Measurements from ENCODE around the gene TRPV4. TPM values are rescaled to one million over a fixed set of nuclear protein-coding genes. Genes with fewer than 3 reads are reported as not detected.
"Not testable (repeated sequence)": the region's sequence is repeated elsewhere in the genome, so short reads cannot be mapped to it uniquely, and the experiment has no call there.

Gene TRPV4
- 1.4 and 2.5 TPM in 2 replicates for total RNA-seq

GRCh38 chr12:109833307-109834189, at the start of gene TRPV4:
TRPV4 (minus strand) TSS chr12:109833398; CDS start chr12:109814796, 18,602 bp downstream.
- peak; percentile 55 for DNase-seq

DNA sequence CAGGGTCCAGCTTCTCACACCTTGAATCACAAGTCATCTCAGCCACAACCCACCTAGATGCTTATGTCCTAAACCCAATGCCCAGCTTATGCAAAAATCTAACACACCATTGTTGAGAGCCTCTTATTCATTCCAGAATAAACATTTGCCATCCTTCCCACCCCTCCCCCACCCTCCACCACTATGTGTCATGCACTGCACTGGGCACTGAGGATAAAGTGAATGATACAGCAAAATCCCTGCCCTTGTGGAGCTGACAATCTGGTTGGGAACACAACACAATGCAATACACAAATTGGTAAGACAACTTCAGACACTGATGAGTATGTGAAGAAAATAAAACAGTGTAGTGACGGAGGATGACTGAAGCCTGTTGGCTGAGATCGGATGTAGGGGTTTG, 48.6 kb upstream of the TRPV4 start:
- DNase-seq: no peak

GRCh38 chr12:109880938-109881337, 47.7 kb upstream of the TRPV4 start:
- peak; percentile 15 for DNase-seq

DNA sequence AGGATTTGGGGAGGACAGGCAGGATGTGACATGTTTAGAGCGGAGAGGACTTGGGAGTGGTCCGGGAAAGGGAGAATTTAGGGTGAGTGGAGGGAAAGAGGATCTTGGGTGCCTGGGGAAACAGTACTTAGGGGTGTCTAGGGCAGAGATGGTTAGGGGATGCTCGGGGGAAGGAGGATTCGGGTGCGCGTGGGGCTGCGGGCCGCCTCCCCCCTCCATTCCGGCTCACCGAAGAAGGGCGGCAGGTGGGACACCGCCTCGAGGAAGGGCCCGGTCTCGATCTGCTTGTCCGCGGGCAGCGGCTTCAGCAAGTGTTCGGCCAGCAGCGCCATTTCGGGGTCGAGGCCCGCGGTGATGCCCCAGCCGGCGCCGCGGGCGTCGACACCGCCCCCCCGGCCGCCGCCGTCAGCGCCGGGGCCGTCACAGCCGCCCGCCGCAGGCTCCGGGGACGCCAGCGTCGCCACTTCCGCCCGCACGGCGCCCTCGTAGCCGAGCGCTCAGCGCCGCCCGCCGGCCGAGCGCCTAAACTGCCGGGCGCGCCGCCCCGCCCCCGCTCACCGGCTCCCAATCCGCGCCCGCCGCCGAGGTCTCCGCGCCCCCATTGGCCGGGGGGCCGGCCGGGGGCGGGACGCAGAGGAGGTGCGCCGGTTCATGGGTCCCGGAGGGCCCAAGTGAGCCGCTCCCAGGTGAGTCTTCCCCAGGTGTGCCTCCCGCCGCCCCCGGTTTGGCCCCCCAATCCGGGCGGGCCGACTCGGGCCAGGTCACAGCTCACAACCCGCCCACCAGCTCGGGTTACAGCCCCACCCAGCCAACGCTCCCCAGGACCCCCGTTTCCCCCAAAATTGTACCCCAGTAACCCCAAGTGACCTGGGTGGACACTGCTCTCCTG, 47.1 kb upstream of the TRPV4 start, which contains the start of gene GLTP:
GLTP (minus strand) TSS at position 499 of the 889 bp plus-strand sequence; CDS start at position 332, 167 bp downstream.
- peak; percentile 87 for DNase-seq

DNA sequence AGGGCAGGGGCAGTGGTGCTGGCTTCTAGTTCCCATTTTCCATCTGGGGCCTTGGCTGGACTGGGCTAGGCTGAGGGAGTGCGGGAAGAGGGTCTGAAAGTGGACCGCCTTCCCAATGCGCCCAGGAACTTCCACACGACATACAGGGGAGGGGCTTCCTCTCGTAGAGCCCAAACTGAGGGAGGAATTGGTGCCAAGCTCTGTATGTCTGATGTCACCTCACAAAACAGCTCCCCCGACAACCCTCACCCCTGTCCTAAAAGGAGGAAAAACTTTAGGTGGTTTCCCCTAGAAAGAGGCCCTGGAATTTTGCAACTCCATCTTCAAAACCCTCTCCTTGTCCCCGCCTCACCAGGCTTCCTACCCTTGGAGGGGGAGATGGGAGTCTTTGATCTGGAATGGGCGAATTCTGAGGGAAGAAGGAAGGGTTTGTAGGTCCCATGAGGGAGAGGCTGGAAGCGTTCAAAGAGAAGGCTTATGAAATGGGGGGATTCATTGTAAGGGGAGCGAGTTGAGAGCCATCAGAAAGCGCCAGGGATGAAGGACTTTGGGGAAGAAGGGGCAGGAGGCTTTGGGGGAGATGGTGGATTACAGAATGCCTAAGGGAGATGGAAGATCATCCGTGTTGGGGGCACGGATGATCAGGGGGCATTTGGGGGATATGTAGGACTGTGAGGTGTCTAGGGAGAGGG, 46.3 kb upstream of the TRPV4 start:
- peak; percentile 24 for DNase-seq

GRCh38 chr12:109878749-109879148, 45.6 kb upstream of the TRPV4 start:
- DNase-seq: no peak

DNA sequence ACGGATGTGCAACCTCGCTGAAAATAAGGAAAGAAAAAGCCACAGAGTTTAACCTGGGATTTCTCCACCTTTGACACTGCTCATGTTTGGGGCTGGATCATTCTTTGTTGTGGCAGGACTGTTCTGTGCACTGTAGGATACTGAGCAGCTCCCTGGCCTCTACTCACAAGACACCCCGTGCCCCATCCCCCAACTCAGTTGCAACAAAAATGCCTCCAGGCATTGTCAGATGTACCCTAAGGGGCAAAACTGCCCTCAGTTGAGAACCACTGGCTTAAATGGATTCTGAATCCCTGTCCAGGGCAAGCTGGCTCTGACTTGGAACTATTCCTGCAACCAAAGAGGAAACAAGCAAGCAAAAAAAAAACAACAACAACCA, 45.0 kb upstream of the TRPV4 start:
- DNase-seq: no peak

- no peak for DNase-seq
Measured at GRCh38 chr12:109877504-109878246, 44.5 kb upstream of the TRPV4 start.

GRCh38 chr12:109876406-109876805, 43.2 kb upstream of the TRPV4 start:
- DNase-seq: no peak

DNA sequence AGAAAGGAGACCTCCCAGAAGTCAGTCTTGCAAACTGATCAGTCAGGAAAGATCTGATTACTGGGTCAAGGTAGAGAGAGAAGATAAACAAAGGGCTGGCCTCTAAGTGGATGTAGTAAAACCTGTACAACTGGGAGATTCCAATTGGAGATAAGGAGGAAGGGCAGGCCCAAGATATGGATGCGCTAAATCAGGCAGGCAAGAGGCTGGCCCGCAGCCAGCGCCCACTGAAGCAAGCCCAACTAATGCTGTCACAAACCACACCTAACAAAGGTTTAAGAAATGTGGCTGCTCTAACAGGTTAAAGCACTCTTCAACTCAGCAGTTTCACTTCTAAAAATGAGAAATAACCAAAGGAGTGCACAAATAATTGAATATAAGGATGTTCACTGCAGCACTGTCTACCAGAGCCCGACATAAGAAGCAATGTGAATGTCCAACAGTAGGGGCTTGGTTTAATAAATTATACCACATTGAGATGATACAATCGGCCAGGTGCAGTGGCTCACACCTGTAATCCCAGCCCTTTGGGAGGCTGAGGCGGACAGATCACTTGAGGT, 42.5 kb upstream of the TRPV4 start:
- DNase-seq: no peak

- no peak for DNase-seq
Measured at GRCh38 chr12:109873653-109874052, 40.5 kb upstream of the TRPV4 start.

DNA sequence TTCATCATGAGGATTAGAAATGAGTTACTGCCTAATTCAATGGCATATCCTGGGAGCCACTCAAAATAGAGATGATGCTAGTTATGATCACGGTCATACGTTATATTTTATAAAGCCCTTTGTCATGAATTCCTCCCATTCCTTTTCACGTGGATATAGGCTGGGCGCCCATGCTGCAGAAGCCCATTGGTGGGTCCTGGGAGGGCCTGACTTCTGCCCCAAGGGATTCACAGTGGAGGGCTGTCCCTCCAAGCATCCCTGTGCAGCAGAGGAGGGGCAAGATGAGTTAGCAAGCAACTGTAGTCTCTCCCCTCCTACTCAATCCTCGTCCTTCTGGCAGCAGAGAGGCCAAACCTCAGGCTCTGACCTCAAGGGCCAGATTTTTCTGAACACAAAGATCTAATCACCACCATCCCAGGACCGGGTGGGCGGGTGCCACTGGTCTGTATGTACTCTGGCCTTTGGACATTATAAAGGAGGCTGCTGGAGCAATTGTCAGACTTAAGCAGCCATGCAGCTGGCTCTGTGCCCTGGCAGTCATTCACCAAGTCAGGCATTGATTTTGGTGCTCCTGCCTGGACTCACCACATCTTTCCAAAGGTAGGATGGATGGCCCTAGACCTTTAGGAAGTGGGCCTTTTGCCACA, 38.6 kb upstream of the TRPV4 start:
- peak; percentile 38 for DNase-seq

DNA sequence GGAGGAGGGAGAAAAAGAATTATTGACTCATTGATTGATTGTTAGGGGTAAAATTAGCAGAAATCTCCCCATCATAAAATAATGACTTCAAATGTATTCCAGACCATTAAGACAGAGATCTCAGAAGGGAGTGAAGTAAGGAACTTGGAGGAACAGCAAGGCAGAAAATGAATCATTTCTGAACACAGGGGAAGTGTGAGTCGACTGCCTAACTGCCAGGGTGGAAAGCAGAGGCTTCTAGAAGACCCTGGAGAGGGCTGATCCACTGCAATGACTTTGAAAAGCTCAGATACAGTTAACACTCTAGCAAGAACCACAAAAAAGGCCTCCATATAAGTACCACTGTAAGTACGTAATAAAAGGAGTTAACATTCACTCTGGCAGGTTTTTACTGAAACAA, 37.5 kb upstream of the TRPV4 start:
- DNase-seq: peak; percentile 46

DNA sequence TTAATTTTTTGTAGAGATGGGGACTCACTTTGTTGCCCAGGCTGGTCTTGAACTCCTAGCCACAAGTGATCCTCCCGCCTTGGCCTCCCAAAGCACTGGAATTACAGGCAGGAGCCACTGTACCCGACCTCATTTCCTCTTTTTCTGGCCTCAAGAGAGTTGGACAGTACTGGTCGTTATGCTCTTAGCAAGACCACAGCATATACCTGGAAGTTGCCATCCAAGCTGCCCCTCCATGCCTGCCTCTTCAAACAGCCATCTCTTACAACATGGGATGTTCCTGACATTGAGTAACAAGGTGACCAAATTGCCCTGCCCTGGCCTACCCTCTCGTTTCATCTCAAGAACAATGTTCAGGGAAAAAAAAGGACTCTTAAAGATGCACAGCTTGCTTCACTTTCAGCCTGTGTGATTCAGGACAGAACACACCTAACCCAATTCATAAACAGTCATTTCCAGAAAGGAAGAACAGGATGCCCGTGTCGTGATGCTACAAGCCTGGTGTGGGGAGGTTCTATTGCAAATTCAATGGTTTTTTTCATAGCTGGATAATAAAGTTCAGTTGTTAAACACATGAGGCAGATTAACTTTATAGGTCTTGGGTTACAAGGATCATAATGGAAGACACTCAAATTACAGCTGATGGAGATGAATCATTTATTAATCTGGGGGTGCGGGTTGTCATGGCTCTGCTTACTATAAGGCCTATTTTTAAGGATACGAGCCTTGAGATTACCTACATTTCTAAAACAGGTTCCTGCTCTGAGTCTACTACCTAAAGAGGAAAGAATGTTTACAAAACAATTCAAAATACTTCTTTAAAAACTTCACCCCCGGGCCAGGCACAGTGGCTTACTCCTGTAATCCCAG, 35.2 kb upstream of the TRPV4 start:
- DNase-seq: no peak

DNA sequence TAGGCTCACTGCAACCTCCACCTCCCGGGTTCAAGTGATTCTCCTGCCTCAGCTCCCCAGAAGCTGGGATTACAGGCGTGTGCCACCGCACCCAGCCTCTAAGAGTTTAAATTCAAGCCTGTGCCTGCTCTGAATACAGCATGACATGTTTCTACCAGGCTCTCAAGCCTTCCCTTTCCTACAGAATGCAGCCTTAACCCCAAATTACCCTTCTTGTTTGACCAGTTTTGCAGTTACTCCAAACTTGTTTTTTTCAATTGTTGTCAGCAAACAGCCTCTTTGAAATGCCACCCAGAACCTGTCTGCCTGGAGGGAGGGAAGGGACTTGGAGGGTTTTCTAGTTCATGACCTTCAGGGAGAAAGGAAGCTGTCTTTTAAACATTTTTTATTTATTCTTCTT, 31.7 kb upstream of the TRPV4 start:
- DNase-seq: no peak

GRCh38 chr12:109863847-109864712, 30.9 kb upstream of the TRPV4 start:
- DNase-seq: peak; percentile 32

GRCh38 chr12:109862491-109862890, 29.3 kb upstream of the TRPV4 start:
- DNase-seq: not testable (repeated sequence)

DNA sequence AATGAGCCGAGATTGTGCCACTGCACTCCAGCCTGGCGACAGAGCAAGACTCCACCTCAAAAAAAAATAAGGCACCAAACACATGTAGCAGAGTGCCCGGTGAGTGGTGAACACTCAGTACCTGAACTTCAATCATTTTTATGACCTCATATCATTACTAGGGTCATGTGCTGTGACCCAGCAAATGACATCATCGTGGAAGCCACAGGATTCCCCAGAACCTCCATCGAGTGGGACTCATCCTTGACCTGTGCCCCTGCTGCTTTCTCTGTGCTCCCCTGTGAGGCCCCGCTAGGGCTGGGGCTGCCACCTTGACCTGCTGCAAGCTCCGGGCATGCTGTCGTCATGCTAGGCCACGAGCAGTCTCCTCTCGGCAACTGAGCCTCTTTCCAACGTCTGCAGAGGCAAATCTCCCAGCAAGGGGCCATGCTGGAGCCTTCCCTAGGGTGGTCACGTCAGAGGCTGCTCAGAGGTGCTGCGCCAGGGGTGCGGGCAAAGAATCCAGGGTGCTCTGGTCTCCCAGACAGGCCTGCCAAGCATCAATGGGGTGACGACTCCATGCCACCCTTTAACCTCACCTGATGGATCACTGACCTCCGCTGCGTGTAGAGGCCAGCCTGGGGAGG, 28.6 kb upstream of the TRPV4 start:
- DNase-seq: no peak

GRCh38 chr12:109860977-109861376, 27.8 kb upstream of the TRPV4 start:
- no peak for DNase-seq
